RPMI8226 (cell line): ENCODE results near the gene SCAMP3.
"Not testable (repeated sequence)": the region's sequence is repeated elsewhere in the genome, so short reads cannot be mapped to it uniquely, and the experiment has no call there.

Experiments used
- DNase-seq: peaks from one replicate; pipeline ENCODE4 v3.0.0-alpha.2; 2015

SCAMP3 gene

GRCh38 chr1:155261852-155262673 lies at the start of gene SCAMP3:
Gene SCAMP3, minus strand, starts transcription at chr1:155262360. Its CDS starts 209 bp downstream, at chr1:155262151.
- peak; percentile 97 for DNase-seq

GRCh38 chr1:155309423-155310021 lies 47.4 kb upstream of the SCAMP3 start:
- peak; percentile 77 for DNase-seq

GRCh38 chr1:155308493-155309422 lies 46.6 kb upstream of the SCAMP3 start, which contains the start of gene FDPS:
Gene FDPS, plus strand, starts transcription at chr1:155308866. Its CDS starts 924 bp downstream, at chr1:155309790.
- DNase-seq, result peak; percentile 100

DNA sequence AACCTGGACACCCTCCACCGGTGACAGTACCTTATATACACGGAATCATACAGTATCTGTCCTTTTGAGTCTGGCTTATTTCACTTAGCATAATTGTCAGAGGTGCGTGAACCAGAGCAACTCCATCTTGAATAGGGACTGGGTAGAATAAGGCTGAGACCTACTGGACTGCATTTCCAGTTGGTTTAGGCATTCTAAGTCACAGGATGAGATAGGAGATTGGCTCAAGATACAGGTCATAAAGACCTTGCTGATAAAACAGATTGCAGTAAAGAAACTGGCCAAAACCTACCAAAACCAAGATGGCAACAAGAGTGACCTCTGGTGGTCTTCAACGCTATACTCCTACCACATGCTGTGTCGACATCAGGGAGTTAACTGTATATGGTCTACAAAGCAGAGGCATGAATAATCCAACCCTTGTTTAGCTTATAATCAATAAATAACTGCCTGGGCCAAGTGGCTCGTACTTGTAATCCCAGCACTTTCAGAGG lies 45.1 kb upstream of the SCAMP3 start:
- peak; percentile 36 for DNase-seq

DNA sequence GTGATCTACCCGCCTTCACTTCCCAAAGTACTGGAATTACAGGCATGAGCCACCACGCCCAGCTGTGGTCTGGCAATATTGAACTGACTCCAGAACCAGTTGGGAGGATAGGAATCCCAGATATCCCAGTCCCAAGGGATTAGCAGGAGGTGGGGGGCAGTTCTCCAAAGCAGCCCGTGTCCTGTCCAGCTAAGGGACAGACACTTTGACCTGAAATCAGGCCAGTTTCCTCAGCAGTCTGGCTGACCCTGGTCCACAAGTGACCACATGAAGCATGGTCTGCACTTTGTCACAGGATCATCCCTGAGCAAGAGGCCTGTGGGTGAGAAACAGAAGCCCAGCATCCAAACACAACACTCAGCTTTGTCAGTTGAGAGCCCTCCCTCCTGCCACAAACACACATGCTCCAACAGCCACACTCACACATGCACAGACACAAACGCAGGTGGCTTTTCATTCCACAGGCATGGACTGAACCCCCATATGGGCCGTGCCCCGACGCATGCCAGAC lies 43.8 kb upstream of the SCAMP3 start:
- DNase-seq, result no peak

DNA sequence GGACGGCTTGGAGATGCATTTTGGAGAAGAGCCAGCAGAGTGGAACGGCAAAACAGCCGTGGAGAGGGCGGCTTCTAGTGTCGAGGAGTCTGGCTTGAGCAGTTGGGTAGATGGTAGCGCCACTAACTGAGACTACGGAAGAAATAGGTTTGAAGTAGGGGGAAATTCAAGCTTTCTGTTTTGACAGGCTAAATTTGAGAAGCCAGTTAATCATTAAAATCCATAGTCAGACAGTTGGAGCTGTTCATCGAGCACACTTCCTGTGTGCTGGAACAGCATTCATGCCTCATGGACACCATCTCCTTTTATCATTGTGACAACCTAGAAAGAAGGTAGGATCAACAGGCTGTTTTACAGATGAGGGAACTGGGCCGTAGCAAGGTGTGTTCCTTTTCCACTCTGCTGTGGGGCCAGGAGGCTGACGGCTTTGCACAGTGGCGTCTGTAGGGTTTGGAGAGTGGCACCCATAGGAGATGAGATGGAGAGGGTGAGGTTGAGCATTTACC lies 42.5 kb upstream of the SCAMP3 start:
- no peak for DNase-seq

DNA sequence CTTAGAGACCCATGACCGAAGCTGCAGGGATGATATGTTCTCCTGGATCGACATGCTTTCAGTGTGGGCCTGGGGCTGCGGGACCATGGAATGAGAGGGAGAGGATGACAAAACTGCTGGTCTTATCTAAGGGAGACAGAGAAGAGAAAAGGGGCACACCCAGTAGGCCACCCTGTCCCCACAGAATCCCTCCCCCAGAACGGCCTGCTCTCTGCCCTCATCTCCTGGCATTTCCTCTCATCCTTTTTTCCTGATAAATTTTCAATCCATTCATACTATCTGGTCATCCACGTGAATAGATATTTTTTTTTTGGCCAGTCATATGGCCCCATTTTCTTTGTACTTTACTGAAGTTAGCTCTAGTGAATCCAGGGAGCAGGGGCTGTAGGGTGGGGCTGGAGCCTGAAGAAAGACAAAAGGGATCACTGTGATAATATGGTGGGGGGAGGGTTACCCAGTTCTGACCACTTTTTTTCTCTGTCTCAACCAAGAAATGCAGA lies 39.2 kb upstream of the SCAMP3 start, which contains the start of gene PKLR:
PKLR (minus strand) TSS at position 97 of the 500 bp plus-strand sequence; CDS start at position 54, 43 bp downstream.
- no peak for DNase-seq

DNA sequence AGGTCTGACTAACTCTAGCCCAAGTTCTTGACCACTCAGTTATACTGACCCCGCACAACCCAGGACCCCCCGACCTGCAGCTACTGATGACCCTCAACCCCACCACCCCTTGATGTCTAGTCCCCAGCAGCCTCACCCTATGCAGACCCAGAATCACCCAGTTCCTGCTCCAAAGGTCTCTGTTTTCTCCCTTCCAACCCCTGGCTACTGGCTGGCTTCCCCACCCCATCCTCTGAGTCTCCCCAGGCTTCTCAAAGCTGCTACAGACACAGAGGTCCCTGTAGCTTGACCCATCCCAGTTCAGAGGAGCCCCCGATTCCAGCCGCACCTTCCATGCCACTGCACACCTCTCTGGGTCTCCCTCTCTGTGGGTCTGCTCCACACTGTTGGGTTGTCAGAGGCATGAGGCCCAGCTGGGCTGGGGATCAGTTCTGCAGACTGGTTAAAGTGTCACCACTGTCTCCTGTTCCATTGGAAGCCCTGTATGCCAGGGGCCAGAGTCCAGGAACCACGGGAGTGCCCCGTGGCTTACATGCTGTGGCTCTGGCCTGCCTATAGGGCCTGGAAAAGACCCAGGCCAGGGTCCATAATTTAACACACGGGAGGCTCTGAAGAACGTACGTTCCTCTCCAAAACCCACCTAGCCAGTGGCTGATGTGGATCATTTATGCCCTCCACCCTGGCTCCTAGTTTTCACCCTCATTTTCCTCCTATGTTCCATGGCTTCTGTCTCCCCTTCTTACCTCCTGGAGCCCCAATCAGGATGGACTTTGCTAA lies 38.6 kb upstream of the SCAMP3 start:
- no peak for DNase-seq

GRCh38 chr1:155300024-155300423 lies 37.9 kb upstream of the SCAMP3 start:
- no peak for DNase-seq

GRCh38 chr1:155297384-155297783 lies 35.2 kb upstream of the SCAMP3 start:
- no peak for DNase-seq

DNA sequence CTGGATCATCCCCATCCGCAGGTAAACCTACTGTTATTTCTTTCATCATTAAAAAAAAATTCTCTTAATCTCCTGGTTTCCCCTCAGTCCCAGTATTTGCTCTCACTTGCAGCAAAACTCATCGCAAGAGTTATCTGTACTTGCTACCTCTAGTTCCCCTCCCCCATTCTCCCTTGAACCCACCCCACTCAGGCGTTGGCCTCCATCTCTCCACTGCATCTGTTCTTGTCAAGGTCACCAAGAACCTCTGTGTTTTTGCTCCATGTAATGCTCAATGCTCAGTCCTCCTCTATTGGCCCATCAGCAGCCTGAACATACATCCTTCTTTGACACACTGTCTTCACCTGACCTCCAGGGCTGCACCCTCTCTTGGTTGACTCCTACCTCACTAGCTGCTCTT lies 34.5 kb upstream of the SCAMP3 start:
- no peak for DNase-seq

DNA sequence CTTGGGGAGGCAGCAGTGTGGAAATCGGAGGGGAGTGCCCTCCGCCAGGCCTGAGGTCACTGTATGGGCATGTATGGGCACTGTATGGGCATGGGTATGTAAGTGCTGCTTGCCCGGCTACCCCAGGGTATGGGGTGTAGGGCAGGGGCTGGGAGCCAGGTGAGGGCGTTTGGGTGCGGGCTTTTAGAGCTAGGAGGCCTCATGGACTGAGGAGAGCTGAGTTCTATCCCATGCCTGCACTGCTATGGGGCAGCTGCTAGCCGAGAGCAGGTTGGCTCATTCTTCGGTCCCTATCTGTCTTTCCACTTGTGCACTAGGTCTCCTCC lies 33.7 kb upstream of the SCAMP3 start:
- no peak for DNase-seq

DNA sequence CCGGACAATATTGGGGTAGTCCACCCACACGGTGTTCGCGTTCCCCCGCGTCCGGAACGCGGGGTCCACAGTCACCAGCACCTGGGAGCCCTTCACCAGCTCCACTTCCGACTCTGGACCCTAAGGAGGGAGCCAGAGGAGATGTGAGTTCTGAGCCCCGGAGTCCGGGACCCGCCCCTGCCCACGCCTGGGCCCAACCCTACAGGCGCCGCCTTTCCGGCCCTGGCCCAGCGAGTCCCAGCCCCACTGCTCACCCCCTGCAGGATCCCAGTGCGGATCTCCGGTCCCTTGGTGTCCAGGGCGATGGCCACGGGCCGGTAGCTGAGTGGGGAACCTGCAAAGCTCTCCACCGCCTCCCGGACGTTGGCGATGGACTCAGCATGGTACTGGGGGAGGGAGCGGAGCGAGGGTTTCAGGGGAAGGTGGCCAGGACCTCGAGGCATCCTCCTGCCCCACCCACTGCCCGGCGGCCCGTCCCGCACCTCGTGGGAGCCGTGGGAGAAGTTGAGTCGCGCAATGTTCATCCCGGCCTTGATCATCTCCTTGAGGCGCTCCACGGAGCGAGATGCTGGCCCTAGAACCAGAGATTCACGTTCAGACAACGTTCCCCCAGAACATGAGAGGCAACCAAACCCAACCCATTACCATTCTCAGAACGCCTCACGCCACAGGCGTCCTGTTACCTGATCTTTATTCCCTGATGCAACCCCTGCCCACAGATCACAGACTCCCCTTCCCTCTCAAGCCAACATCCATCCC lies 33.2 kb upstream of the SCAMP3 start:
- DNase-seq, result no peak

- DNase-seq, result no peak
Observed at GRCh38 chr1:155294520-155295182, 32.5 kb upstream of the SCAMP3 start.

GRCh38 chr1:155293086-155293749 lies 31.1 kb upstream of the SCAMP3 start:
- no peak for DNase-seq

GRCh38 chr1:155291006-155291405 lies 28.8 kb upstream of the SCAMP3 start:
- not testable (repeated sequence) for DNase-seq

DNA sequence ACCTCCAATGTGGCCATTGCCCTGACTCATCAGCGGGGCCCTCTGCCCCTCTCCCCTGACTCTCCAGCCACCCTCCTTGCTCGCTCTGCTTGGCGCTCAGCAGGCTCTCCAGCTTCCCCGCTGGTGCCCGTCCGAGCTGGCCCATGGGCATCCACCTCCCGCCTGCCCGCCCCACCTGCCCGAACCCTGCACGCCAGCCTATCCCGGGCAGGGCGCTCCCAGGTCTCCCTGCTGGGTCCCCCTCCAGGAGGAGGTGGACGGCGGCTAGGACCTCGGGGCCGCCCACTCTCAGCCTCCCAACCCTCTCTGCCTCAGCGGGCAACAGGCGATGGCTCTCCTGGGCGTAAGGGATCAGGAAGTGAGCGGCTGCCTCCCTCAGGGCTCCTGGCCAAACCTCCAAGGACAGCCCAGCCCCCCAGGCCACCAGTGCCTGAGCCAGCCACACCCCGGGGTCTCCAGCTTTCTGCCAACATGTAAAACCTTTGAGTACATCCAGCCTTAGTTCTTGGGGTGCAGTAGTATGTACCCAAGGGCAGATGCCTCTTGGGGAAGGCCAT lies 25.9 kb upstream of the SCAMP3 start:
- DNase-seq, result no peak

GRCh38 chr1:155286544-155286943 lies 24.4 kb upstream of the SCAMP3 start:
- DNase-seq, result no peak

DNA sequence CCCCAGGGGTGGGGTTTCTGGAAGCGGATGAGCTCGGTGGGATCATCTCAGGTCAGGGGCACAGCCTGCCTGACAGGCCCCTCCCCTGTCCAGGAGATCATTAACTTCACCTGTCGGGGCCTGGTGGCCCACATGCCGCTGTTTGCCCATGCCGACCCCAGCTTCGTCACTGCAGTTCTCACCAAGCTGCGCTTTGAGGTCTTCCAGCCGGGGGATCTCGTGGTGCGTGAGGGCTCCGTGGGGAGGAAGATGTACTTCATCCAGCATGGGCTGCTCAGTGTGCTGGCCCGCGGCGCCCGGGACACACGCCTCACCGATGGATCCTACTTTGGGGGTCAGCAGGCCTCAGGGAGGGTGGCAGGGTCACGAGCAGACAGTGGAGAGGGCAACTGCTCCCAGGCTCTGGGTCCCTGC lies 23.5 kb upstream of the SCAMP3 start:
- DNase-seq, result no peak
